Liver (tissue), 9 donors: ENCODE measurements around the gene HYAL4. TPM values are rescaled to one million over a fixed set of nuclear protein-coding genes. Genes with fewer than 3 reads are reported as not detected.
"Not testable (repeated sequence)": the region's sequence is repeated elsewhere in the genome, so short reads cannot be mapped to it uniquely, and the experiment has no call there.

Experiments used
- DNase-seq: peaks from one replicate; pipeline ENCODE4 v3.0.0-alpha.2; 2017; ENCODE audit warnings: low spot score
- H3K27ac ChIP-seq, 2 donors: one replicate each; pipeline ENCODE4 v1.7.0; 2013; ENCODE audit warnings: inconsistent platforms in 2 of 2, low read length in 2 of 2, control low read depth in 1 of 2, low read depth in 1 of 2, mild to moderate bottlenecking in 1 of 2
- H3K27me3 ChIP-seq, 4 donors: one replicate each; pipeline versions ENCODE4 v1.6.1 to v1.7.0; 2013; ENCODE audit warnings: low read length in 3 of 4, inconsistent platforms in 1 of 4, mild to moderate bottlenecking in 1 of 4, moderate library complexity in 1 of 4; ENCODE audit not compliant: control insufficient read depth in 4 of 4, insufficient read depth in 4 of 4
- H3K36me3 ChIP-seq, 4 donors: one replicate each; pipeline versions ENCODE4 v1.6.1 to v1.7.0; 2013; ENCODE audit warnings: low read length in 3 of 4, mild to moderate bottlenecking in 3 of 4, low read depth in 1 of 4, moderate library complexity in 1 of 4; ENCODE audit not compliant: control insufficient read depth in 4 of 4, insufficient read depth in 3 of 4
- H3K4me1 ChIP-seq, 4 donors: one replicate each; pipeline versions ENCODE4 v1.6.1 to v1.7.0; 2013; ENCODE audit warnings: low read length in 3 of 4, mild to moderate bottlenecking in 3 of 4, moderate library complexity in 1 of 4; ENCODE audit not compliant: control insufficient read depth in 4 of 4, insufficient read depth in 4 of 4
- H3K4me3 ChIP-seq, 3 donors: one replicate each; pipeline versions ENCODE4 v1.6.1 to v1.7.0; 2013; ENCODE audit warnings: low read length in 3 of 3, control low read depth in 1 of 3, low read depth in 1 of 3, mild to moderate bottlenecking in 1 of 3
- H3K9ac ChIP-seq, 2 donors: one replicate each; pipeline ENCODE4 v1.7.0; 2013; ENCODE audit warnings: low read length in 2 of 2, mild to moderate bottlenecking in 2 of 2, moderate library complexity in 2 of 2, control low read depth in 1 of 2, low read depth in 1 of 2
- H3K9me3 ChIP-seq, 4 donors: one replicate each; pipeline versions ENCODE4 v1.6.1 to v1.7.0; 2013; ENCODE audit warnings: low read length in 3 of 4; ENCODE audit not compliant: control insufficient read depth in 4 of 4
- ATF3 ChIP-seq: IDR thresholded peaks from 2 replicates; pipeline ENCODE4 v1.6.1; 2016; ENCODE audit warnings: antibody characterized with exemption
- CTCF ChIP-seq: fragments of 150-350 bp; IDR thresholded peaks from 2 replicates; pipeline ENCODE4 v1.5.1; 2017; ENCODE audit warnings: improper control_type of control experiment, low read depth, low read length; ENCODE audit not compliant: missing input control
- EGR1 ChIP-seq, 2 donors: IDR thresholded peaks; 2 replicates each; pipeline ENCODE4 v1.6.1; 2016 to 2018; ENCODE audit warnings: antibody characterized with exemption in 2 of 2, low read depth in 2 of 2
- FOXA1 ChIP-seq: IDR thresholded peaks from 2 replicates; pipeline ENCODE4 v1.6.1; 2016; ENCODE audit warnings: antibody characterized with exemption
- FOXA2 ChIP-seq: IDR thresholded peaks from 2 replicates; pipeline ENCODE4 v1.6.1; 2016; ENCODE audit warnings: antibody characterized with exemption
- GABPA ChIP-seq, 2 donors: IDR thresholded peaks in 1 of 2; conservative IDR thresholded peaks in 1 of 2; 2 replicates each; pipeline ENCODE4 v1.6.1; 2016; ENCODE audit warnings: antibody characterized with exemption in 2 of 2, mild to moderate bottlenecking in 1 of 2, moderate library complexity in 1 of 2
- HNF4A ChIP-seq, 2 donors: conservative IDR thresholded peaks; 2 replicates each; pipeline ENCODE4 v1.6.1; 2016; ENCODE audit warnings: antibody characterized with exemption in 2 of 2, mild to moderate bottlenecking in 2 of 2
- HNF4G ChIP-seq: IDR thresholded peaks from 2 replicates; pipeline ENCODE4 v1.6.1; 2016; ENCODE audit warnings: antibody characterized with exemption
- JUND ChIP-seq, 2 donors: IDR thresholded peaks; 2 replicates each; pipeline ENCODE4 v1.6.1; 2016; ENCODE audit warnings: antibody characterized with exemption in 2 of 2
- MAX ChIP-seq: IDR thresholded peaks from 2 replicates; pipeline ENCODE4 v1.6.1; 2016; ENCODE audit warnings: antibody characterized with exemption
- NR2F2 ChIP-seq: IDR thresholded peaks from 2 replicates; pipeline ENCODE4 v1.6.1; 2016; ENCODE audit warnings: antibody characterized with exemption
- RAD21 ChIP-seq, 2 donors: IDR thresholded peaks; 2 replicates each; pipeline ENCODE4 v1.6.1; 2016; ENCODE audit warnings: antibody characterized with exemption in 2 of 2, mild to moderate bottlenecking in 2 of 2
- REST ChIP-seq: IDR thresholded peaks from 2 replicates; pipeline ENCODE4 v1.6.1; 2016; ENCODE audit warnings: antibody characterized with exemption, mild to moderate bottlenecking
- RXRA ChIP-seq, 2 donors: IDR thresholded peaks; 2 replicates each; pipeline ENCODE4 v1.6.1; 2017 to 2018; ENCODE audit warnings: antibody characterized with exemption in 2 of 2, mild to moderate bottlenecking in 1 of 2
- SP1 ChIP-seq: IDR thresholded peaks from 2 replicates; pipeline ENCODE4 v1.6.1; 2018; ENCODE audit warnings: antibody characterized with exemption, mild to moderate bottlenecking
- YY1 ChIP-seq: IDR thresholded peaks from 2 replicates; pipeline ENCODE4 v1.6.1; 2016; ENCODE audit warnings: antibody characterized with exemption, mild to moderate bottlenecking
- ZBTB33 ChIP-seq: IDR thresholded peaks from 2 replicates; pipeline ENCODE4 v1.6.1; 2016; ENCODE audit warnings: antibody characterized with exemption
- WGBS: extraction: QIAGEN DNeasy Blood & Tissue Kit; methylation state at CpG from one replicate; pipeline ENCODE4 v1.1.7; 2013; 5-methylcytosine and 5-hydroxymethylcytosine counted together
- polyA plus RNA-seq, 2 donors: library from polyadenylated mRNA; stranded (reverse) in 1 of 2; unstranded in 1 of 2; fragments of 200-250 nt in 1 of 2; fragments of >200 nt in 1 of 2; fragmentation: Nextera tagmentation in 1 of 2; extraction: Ambion mirVana in 1 of 2; gene quantifications; one replicate each; pipeline versions ENCODE4 v1.2.1 to v1.2.3, GENCODE V29; 2013 to 2015
- total RNA-seq, 2 donors: library from RNA; depleted of rRNA; stranded (reverse); fragments of >200 nt; gene quantifications; one replicate each; pipeline ENCODE4 v1.2.3, GENCODE V29; 2014
- donor health status: healthy.
- donor health status: healthy.
- donor health status: healthy.
- donor health status: healthy.
- donor health status: healthy.

HYAL4 gene
- total and polyA plus RNA-seq, 4 donors: not detected

GRCh38 chr7:123811056-123811455 lies 33.9 kb upstream of the HYAL4 start:
- no peaks in the 10 kb centered on the region for H3K4me1 ChIP-seq
- H3K27ac ChIP-seq: no peak overlapping the region
- no peaks in the 10 kb centered on the region for H3K36me3 ChIP-seq
- TF ChIP-seq EGR1 (IDR thresholded peaks at IDR 0.05; ENCODE audit: low read depth in 2 of 2) (no peak), RXRA (IDR thresholded peaks at IDR 0.05) (no peak), NR2F2 (no peak), RAD21 (IDR thresholded peaks at IDR 0.05) (no peak)
- no peaks in the 10 kb centered on the region for H3K27me3 ChIP-seq
- DNase-seq: no peak
- H3K4me3 ChIP-seq: no peak overlapping the region
- H3K9me3 ChIP-seq: peaks cover 0 to 2% (median 0%) of the 10 kb centered on the region in 4 donors
- no peak overlapping the region for H3K9ac ChIP-seq

GRCh38 chr7:123816916-123817315 lies 28.1 kb upstream of the HYAL4 start:
- Histone ChIP-seq H3K27ac (no peak overlapping the region), H3K9ac (no peak overlapping the region), H3K36me3 (no peaks in the 10 kb centered on the region), H3K4me1 (no peaks in the 10 kb centered on the region), H3K4me3 (no peak overlapping the region), H3K27me3 (no peaks in the 10 kb centered on the region), H3K9me3 (no peaks in the 10 kb centered on the region)
- no peak for DNase-seq
- TF ChIP-seq CTCF (no peak), GABPA (IDR thresholded peaks at IDR 0.05 in 1 of 2, conservative IDR thresholded peaks at IDR 0.05 in 1 of 2) (no peak), YY1 (no peak), EGR1 (IDR thresholded peaks at IDR 0.05; ENCODE audit: low read depth in 2 of 2) (no peak), JUND (IDR thresholded peaks at IDR 0.05) (no peak), ATF3 (no peak), HNF4A (conservative IDR thresholded peaks at IDR 0.05) (no peak), FOXA2 (no peak), FOXA1 (no peak), HNF4G (no peak), MAX (no peak), SP1 (no peak)
- WGBS: 86% methylated on average over 3 of the region's 3 CpGs

GRCh38 chr7:123819001-123819400 lies 26.0 kb upstream of the HYAL4 start:
- Histone ChIP-seq H3K27ac (no peak overlapping the region), H3K9me3 (no peaks in the 10 kb centered on the region), H3K27me3 (no peaks in the 10 kb centered on the region), H3K9ac (no peak overlapping the region), H3K36me3 (no peaks in the 10 kb centered on the region), H3K4me1 (no peaks in the 10 kb centered on the region), H3K4me3 (no peak overlapping the region)
- TF ChIP-seq RXRA (IDR thresholded peaks at IDR 0.05) (no peak), REST (no peak), SP1 (no peak), ZBTB33 (no peak)
- DNase-seq: no peak
- WGBS: 71% methylated on average over 4 of the region's 4 CpGs

GRCh38 chr7:123819795-123820194 lies 25.2 kb upstream of the HYAL4 start:
- WGBS: 86% methylated on average over 4 of the region's 4 CpGs
- not testable (repeated sequence) for H3K4me3 ChIP-seq, DNase-seq, H3K9me3 ChIP-seq, H3K4me1 ChIP-seq, H3K36me3 ChIP-seq, H3K9ac ChIP-seq, H3K27ac ChIP-seq, H3K27me3 ChIP-seq
